Stimulated activated CD8-positive, alpha-beta memory T cell treated with anti-CD3 and anti-CD28 coated beads, Interleukin-4, amount 100 ng/mL, for 4 hours (primary cell): Measurements from ENCODE around the gene CFAP251.

Experiments
- DNase-seq, 2 donors: peaks; one replicate each; pipeline ENCODE4 v3.0.0-alpha.2; 2020; ENCODE audit warnings: low read depth in 2 of 2, low spot score in 1 of 2

Gene CFAP251

DNA sequence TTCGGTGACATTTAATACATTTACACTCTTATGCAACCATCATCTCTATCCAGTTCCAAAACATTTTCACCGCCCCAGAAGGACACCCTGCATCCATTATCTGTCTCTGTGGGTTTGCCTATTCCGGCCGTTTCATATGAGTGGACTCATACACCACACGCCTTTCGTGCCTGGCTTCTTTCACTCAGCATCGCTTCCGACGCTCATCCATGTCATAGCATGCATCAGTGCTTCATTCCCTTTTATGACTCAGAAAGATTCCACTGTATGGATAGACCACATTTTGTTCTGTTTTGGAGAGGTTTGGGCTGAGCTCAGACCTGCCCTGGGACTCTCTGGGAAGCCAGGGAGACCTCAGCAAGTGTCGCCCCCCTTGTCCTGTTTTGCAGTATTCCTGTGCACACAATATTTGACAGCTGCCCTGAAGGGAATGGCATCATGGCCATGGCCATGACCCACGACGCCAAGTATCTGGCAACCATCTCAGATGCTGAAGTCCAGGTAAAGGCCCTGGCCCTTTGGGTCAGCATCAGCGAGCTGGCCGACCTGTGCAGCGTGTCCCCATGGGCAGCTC lies 23.8 kb downstream of the CFAP251 start:
- DNase-seq = no peak

DNA sequence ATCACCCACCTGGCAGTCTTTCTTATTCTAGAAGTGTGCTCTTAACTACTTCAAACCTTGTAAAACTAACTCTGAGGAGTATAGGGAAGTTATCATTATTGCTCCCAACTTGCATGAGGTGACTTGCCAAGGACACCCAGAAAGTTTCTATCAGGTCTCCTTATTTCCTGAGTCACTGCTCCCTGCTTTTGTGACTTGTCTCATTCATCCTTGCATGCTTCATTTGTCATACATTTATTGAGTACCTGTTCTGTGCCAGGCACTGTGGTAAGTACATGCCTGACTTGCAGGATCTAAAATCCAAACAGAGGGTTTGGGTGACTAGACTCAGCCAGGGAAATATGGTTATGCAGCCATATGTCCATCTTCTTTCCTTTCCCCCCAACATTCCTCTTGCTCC lies 25.5 kb downstream of the CFAP251 start:
- DNase-seq = no peak

DNA sequence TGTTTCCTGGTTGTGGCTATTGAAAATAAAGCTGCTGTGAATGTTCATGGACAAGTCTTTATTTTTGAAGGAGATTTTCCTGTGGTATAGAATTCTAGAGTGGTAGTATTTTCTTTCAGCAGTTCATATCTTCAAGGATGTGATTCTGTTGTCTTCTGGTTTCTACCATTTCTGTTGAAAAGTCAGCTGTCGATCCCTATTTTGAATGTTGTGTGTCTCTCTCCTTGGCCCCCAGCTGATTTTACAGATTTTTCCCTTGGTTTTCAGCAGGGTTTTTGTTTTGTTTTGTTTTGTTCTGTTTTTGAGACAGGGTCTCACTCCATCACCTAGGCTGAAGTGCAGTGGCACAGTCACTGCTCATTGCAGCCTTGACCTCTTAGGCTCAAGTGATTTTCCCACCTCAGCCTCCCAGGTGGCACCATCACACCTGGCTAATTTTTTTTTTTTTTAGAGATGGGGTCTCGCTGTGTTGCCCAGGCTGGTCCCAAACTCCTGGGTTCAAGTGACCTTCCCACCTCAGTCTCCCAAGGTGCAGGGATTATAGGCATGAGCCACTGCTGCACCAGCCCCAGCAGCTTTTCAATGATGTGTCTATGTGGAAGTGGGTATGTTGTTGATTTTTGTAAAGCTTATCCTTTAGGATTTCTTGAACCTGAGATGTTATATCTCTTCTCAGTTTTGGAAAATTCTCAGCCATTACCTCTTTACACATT lies 28.1 kb downstream of the CFAP251 start:
- DNase-seq = no peak

DNA sequence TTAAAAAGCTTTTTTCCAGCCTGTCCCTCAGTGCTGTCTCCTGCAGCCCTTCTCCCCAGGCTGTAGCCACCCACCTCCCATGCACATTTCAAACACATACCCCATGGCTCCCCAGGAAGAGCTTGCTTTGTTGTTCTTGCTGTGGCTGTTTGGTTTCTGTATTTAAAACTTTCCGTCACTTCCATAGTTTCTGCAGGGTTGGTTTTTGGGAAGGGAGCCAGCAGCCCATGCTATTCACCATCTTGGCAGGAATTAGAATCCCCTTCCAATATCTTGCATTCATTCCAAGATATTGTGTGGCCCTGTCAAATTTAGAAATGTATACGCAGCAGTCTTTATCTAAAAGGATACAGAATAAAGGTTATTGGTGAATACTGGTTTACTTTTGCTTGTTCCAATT lies 29.6 kb downstream of the CFAP251 start:
- no peak for DNase-seq

DNA sequence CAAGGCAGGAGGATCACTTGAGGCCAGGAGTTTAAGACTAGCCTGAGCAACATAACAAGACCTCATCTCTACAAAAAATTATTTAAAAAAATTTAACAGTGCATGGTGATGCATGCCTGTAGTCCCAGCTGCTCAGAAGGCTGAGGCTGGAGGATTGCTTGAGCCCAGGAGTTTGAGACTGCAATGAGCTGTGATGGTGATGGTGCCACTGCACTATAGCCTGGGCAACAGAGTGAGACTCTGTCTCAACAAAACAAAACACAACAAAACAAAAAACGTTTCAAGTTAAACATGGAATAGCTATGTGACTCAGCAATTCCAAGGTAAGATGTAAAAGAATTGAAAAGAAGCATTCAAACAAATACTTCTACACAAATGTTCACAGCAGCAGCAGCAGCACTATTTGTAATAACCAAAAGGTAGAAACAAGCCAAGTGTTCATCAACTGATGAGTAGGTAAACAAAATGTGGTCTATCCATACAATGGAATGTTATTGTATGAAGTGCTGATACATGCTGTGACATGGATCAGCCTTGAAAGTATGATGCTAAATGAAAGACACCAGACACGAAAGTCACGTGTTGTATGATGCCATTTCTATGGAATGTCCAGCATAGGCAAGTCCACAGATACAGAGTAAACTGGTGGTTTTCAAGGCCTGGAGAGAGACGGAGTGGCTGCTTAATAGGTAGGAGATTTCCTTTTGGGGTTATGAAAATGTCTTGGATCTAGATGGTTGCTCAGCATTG lies 31.4 kb downstream of the CFAP251 start:
- DNase-seq = no peak

DNA sequence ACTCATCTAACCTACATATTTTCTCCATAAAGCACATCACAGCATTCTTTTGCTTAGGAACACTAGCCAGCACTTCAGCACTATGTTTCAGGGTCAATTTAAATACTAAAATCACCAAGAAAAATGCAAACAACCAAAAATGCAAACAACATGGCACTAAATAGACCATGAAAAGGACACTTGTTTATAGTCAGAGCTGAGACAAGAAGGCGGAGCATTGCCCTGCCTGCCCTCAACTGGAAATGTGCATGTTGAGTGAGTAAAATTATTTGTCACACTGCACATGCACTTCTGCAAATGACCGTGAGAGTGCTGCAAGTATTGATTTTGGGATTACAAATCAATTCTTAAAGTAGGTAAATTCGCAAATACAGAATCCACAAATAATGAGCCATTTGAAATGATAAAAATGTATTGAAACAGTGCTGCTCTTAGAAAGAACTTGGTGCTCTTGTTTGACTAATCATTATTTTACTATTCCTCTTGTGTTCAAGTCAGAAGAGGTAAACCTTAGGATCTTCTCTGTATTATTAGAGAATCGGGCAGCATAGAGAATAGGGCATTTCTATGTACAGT lies 34.8 kb downstream of the CFAP251 start:
- DNase-seq = no peak

DNA sequence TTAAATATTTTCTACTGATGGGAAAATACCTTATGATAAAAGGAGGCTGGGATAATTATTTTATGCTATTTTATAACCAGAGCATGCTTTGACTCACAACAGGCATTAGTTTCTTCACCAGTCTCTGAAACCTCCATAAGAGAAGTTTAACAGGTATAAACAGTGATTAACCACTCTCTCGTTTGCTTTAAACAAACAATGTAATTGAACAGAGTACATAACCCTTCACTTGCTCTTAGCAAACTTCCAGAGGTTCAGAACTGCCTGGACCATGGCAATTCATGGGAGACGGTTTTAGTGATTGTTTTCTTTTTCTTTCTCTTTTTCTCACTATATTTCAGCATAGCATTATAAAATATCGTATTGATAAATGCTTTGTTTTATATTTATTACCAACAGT lies 35.3 kb downstream of the CFAP251 start:
- DNase-seq = no peak

DNA sequence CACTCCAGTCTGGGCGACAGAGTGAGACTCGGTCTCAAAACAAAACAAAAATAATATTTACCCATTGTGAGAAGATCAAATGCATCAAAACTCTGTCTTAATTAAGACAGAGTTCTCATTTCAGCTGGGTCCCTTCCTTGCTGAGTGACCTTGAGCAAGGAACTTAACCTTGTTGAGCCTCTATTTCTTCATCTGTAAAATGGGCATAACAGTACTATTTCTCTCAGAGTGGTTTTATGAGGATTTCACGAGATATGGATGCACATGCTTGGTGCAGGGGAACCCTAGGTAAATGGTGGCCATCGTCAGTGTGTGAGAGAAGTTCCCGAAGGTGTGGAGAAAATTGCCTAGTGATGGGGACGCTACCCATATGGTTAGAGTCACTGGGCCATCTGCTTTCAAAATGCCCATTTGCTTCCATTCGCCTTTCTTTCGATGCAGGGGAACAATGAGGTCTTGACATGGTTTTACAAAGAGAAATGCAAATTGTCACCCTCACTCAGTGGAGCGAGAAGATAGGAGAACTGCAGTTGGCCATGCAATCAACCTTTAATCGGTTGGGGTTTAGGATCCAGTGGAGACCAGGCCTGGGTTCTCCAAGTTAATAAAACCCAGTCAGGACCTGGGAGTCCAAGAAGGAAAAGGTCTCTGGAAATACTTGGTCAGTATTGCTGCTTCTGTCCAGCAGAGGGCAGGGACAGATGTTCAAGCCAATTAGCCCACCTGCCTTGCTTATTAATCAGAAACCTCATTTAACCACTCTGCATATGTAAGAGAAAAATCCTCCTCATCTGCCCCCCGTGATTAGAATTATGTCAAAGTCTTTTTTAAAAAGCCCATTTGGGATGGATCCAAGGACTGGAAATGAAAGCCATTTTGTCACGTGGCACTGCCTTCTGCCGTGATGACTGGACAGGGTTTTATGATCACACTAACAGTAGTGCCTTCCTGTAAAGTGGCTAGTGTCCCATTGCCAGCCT lies 37.2 kb downstream of the CFAP251 start:
- no peak for DNase-seq

DNA sequence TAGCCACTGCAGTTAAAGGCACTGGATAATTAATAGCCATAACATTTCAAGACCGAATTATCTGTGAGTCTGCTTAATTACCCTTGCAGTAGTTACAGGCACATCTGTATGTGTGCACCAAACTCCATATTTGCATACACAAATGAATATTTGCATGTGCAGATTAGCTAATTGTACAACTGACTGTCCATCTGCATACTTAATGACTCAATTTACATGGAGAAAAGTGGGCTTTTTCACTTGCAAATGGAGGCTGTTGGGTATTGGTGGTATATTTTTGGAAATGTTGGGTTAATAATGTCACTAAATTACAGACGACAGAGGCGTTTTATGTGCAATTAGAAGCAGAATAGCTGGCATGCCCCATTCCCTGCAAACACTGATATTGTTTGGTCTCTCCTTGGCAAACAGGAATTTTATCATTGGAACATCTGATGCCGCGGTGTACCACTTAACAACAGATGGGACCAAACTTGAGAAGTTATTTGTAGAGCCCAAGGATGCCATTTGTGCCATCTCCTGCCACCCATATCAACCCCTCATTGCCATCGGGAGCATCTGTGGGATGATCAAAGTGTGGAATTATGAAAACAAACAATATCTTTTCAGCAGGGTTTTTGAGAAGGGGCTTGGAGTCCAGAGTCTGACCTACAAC lies 39.6 kb downstream of the CFAP251 start:
- DNase-seq = no peak

DNA sequence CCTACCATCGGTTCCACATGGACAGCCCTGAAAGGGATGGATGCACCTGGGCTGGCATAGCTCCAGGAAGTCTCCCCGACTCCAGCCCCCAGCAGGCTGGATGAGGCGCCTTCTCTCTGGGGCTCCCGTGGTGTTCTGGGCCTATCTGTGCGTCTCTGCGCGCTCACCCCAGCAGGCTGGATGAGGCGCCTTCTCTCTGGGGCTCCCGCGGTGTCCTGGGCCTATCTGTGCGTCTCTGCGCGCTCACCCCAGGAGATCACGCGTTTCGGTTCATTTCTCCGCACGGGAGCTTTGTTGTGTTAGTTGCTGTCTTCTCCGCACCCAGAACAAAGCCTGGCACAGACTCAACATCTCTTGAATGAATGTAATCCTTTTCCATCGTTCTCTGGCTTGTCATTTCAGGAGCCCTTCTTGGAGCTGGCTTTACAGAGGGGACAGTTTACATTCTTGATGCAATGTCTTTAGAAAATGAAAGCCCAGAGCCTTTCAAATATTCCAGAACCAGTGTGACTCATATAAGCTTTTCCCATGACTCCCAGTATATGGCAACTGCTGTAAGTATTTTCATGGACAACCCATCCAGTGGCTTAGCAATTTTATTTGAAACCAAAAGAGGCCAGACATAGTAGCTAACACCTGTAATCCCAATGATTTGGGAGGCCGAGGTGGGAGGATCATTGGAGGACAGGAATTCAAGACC lies 40.3 kb downstream of the CFAP251 start:
- no peak for DNase-seq

DNA sequence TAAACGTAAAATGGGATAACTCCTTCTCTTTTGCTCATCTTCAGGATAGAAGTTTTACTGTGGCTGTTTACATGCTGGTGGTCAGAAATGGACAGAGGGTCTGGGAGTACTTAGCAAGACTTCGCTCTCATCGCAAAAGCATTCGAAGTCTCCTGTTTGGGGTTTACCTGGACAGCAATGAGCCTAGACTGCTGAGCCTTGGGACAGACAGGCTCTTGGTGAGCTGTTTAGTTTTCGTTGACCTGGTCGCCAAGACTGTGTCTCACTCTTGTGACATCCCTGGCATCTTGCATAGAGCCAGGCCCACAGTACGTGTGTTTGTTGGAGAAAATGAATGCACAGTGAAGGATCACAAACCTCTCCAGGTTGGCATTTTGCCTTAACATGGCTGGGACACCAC lies 42.1 kb downstream of the CFAP251 start:
- no peak for DNase-seq

DNA sequence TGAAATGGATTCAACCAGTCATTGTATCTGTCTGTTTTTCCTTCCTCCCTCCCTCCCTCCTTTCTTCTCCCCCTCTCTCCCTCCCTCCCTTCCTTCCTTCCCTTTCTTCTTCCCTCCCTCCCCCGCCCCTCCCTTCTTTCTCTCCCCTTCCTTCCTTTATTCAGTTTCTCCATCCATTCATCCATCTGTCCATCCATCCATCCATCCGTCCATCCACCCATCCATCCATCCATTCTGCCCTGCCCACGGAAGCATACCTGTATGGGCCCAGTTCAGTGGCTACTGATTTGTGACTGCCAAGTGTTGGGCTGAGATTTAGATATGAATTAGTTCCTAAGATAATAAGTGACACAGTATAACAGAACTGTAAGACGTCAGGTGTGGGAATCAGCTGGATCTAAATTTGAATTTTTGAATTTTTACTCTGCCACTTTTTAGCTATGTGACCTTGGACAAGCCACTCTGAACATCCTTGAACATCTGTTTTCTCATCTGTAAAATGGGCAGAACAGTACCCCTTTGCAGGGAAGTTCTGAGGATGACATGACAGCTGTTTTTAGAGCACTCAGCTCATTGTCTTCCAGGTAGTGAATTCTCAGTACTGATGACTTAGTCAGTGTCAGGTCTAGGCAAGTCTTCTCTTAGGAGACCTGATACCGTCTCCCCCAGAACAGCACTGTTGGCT lies 42.9 kb downstream of the CFAP251 start:
- no peak for DNase-seq

DNA sequence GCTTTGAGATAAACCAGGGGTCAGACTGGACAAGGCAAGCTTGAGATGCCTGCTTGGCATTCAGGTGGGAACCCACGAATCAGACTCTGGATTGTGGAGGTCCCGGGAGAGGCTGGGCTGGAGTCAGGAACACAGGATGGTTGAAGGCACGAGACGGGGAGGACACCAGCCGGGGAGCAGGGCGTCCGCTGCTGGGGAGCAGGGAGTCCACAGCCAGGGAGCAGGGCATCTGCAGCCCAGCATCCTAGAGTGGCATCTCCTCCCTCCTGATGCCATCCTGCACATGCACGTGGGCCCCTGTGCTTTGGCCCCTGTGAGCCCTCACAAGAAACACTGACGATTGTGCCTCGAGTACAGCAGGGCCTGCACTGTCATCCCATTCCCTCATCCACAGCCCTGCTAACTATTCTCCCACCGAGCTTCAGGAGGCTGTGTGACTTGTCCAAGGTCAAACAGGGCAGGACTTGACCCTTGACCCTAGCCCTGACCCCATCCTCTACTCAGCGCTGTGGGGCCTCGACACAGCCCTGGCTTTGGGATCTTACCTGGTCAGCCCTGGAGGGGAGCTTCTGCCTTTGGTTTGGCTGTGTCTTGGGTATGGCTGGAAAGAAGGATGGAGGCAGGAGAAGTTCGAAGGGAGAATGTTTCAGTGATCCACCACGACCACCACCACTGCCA lies 45.1 kb downstream of the CFAP251 start:
- no peak for DNase-seq

DNA sequence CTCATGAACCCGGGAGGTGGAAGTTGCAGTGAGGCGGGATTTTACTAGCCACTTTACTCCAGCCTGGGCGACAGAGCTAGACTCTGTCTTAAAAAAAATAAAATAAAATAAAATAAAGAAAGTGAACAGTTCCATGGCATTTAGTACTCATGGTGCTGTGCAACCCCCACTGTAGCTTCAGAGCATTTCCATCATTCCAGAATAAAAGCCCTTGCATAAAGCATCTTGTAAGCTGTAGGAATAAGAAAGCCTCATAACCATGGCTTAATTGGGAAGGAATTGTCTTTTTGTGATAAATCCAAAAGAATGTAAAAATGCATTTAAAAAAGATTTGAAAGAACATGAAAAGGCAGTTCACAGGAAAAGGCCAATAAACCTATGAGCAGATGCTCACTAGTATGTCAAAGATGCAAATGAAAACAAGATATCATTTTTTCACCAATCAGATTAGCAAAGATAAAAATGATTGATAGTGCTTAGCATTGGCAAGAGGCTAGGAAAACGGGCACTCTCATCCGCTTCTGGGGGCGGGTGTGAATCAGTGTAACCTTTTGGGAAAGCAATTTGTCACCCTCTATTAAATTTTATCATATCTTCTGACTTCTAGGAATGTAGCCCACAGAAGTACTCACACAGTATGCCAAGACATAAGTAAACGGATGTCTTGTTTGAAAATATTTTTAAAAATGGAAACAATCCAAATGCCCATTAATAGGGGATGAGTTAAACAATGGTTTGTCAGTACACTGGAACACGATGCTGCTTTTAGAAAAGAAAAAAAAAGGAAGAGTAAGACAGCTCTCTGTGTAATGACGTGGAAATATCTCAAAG lies 46.6 kb downstream of the CFAP251 start:
- no peak for DNase-seq

DNA sequence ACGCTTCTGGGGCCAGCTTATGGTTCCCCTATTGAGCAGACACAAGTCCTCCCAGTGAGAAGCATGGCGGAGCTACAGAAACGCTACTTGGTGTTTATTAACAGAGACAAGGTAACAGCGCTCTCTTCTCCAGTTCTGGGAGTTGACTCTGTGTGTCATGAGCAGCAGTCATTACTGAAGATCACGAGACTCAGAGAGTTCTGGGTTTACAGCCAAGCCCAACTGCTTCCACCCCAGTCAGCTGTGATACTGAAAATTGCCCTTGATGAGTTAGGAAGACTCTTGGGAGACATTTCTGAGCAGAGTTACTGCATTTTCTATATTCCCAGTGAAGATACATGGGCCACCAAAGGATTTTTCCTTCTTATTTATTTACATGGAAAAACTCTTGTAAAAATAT lies 48.6 kb downstream of the CFAP251 start:
- no peak for DNase-seq

DNA sequence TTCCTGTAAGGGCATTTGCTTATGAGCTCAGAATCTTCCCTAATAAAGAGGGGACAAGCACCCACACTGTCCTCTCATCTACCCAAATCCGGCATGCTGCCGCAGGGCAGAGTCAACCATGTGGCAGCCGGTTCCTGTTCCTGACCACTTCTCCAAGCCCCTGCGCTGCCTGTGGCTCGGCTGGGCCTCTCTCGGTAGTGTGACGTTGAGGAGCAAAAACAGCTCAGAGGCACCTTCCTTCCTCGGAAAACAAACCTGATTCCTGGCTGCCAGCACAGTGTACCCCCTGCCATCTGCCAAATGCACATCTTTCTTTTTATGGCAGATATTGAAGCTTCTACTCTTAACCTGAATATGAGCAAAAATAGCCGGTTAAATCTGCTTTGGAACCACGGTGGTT lies 50.5 kb downstream of the CFAP251 start:
- DNase-seq = no peak

DNA sequence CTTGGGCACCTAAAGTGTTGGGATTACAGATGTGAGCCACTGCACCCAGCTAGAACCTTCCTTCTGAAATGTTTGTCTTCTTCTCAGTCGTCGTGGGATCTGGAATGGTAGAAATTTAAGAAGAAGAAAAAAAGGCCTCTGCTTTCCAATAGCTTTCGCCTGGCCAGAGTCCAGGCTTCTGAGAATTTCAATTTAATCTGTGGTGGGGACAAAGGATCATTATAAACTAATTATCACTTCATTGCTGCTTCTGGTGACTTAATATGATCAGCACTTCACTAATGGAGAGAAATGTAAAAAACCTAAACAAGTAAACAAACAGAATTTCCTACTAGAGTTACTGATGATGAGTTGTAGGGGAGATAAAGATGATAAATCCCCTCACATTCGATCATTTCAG lies 51.3 kb downstream of the CFAP251 start:
- no peak for DNase-seq
